ENCODE results near the gene AKAP13.

AKAP13 gene

DNA sequence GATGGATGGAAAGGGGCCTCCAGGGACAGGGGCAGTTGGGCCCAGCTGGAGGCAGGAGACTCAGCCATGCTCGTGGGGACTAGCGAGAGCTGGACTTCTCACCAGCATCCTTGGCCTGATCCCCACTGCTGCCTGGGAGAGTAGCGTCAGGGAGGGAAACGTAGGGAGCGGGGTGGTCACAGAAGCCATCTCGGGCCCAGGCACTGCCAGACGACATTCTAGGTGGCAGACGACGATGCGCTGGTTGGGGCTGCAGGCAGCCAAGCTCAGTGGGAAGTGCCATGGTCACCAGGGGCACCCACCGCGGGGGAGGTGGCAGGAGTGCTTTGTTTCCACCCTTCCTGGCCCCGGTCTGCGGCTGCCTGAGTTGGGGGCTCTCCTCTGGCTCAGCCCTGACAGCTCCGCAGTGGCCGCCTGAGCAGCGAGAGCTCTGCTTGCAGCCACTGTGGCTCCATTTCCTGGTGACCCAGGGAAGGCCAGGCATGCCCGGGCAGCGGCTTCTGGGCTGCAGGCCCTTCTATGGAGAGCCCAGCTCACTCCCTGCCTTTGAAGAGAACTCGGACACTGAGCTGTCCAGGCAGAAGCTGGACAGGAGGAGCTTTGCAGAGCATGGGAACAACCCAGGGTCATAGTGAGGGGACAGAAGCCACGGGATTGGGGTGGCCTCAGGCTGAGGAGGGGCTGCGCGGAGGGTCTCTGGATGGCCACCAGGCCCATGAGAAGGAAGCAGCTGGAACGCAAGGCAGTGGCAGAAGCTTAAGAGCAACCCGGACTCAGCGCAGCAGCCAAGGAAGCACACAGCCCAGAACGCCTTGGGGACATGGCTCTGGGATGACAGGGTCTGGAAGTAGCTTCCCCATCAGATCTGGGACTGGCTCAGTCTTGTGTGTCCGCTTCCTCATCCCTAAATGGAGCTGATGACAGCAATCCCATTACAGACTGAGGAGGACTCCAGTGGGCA is 383.6 kb downstream of the AKAP13 start:
- Histone ChIP-seq H2AFZ (ENCODE audit: low read depth, low read length) (no peak overlapping the region), H3K4me1 (ENCODE audit: insufficient read depth, low read length) (no peaks in the 10 kb centered on the region), H3K4me3 (ENCODE audit: low read length) (no peak overlapping the region), H3K27me3 (ENCODE audit: insufficient read depth, low read length) (no peaks in the 10 kb centered on the region), H3K36me3 (ENCODE audit: insufficient read depth, low read length) (peaks cover 65% of the 10 kb centered on the region), H3K9me3 (ENCODE audit: low read length) (peaks cover 13% of the 10 kb centered on the region)

GRCh38 chr15:85764649-85765277 is 384.4 kb downstream of the AKAP13 start:
- no peaks in the 10 kb centered on the region for H3K4me1 ChIP-seq (ENCODE audit: insufficient read depth, low read length)
- peaks cover 21% of the 10 kb centered on the region for H3K9me3 ChIP-seq (ENCODE audit: low read length)
- no peak overlapping the region for H3K4me3 ChIP-seq (ENCODE audit: low read length)
- no peaks in the 10 kb centered on the region for H3K27me3 ChIP-seq (ENCODE audit: insufficient read depth, low read length)
- no peak overlapping the region for H2AFZ ChIP-seq (ENCODE audit: low read depth, low read length)
- peaks cover 66% of the 10 kb centered on the region for H3K36me3 ChIP-seq (ENCODE audit: insufficient read depth, low read length)

DNA sequence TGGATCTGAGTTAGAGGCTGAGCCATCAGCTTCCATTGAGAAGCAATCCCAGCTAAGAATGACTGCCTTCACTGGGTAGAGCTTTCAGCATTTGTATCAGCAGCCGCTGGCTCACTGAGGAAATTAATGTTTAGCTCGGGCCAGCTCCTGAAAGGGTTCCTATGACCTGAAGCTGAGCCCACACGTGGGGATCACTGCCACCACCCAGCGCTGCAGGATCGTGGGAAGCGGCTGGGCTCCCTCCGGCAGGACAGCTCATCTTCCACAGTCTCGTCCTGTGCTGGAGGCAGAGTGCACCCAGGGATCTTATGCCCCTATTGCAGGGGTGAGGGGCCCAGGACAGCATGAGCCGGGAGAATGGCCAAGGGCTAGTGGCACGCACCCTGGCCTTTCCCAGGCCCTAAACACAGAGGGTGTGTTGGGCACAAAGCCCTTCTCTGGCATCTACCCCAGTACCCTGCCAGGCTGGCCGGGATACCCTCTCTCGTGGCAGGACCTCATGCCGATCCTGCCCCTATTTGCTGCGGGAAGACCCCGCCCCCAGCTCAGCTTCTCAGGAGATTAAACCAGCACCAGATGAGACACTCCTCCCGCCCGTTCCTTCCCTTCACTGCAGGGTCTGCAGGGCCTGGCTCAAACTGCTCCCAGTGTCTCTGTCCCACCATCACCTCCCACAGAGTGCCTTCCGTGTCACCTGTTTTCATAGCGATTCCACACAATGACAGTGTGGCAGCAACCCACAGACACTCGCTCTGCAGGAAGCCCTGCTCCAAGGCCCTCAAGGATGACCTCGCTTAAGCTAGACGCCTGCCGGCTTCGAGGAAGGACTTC is 385.8 kb downstream of the AKAP13 start:
- H3K9me3 ChIP-seq (ENCODE audit: low read length), result peaks cover 32% of the 10 kb centered on the region
- no peaks in the 10 kb centered on the region for H3K27me3 ChIP-seq (ENCODE audit: insufficient read depth, low read length)
- H2AFZ ChIP-seq (ENCODE audit: low read depth, low read length), result no peak overlapping the region
- no peak overlapping the region for H3K4me3 ChIP-seq (ENCODE audit: low read length)
- H3K4me1 ChIP-seq (ENCODE audit: insufficient read depth, low read length), result no peaks in the 10 kb centered on the region
- H3K36me3 ChIP-seq (ENCODE audit: insufficient read depth, low read length), result peaks cover 63% of the 10 kb centered on the region

DNA sequence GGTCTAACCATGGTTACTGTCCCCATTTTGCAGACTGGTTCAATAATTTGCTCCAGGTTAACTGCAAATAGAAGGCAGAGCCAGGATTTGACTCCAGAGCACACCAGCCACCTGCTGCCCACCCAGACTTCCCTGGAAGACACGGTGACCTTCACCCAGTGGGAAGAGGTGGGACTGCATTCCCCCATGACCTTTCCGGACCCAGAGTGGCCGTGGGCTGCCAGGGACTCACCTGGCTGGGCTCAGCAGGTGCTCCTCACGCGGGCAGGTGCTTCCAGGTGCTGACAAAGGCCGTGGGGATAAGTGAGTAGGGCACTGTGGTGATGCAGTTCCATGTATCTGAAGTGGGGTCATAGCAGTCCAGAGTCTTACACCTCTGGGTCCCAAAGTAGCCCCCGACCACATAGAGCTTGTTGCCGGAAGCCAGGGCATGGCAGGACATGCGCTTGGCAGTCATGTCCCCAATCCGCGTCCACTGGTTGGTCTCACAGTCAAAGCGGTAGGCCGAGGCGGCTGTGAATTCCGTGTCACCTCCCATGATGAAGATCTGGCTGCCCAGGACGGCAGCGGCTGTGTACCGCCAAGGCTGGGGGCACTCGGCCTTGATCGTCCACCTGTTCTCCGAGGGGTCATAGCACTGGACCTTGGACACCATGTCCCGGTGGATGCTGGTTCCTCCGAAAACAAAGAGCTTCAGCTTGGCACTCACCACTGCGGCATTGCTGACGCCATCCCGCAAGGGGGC is 387.6 kb downstream of the AKAP13 start:
- Histone ChIP-seq H3K4me3 (ENCODE audit: low read length) (no peak overlapping the region), H2AFZ (ENCODE audit: low read depth, low read length) (no peak overlapping the region), H3K27me3 (ENCODE audit: insufficient read depth, low read length) (no peaks in the 10 kb centered on the region), H3K4me1 (ENCODE audit: insufficient read depth, low read length) (no peaks in the 10 kb centered on the region), H3K36me3 (ENCODE audit: insufficient read depth, low read length) (peaks cover 46% of the 10 kb centered on the region), H3K9me3 (ENCODE audit: low read length) (peaks cover 32% of the 10 kb centered on the region)

DNA sequence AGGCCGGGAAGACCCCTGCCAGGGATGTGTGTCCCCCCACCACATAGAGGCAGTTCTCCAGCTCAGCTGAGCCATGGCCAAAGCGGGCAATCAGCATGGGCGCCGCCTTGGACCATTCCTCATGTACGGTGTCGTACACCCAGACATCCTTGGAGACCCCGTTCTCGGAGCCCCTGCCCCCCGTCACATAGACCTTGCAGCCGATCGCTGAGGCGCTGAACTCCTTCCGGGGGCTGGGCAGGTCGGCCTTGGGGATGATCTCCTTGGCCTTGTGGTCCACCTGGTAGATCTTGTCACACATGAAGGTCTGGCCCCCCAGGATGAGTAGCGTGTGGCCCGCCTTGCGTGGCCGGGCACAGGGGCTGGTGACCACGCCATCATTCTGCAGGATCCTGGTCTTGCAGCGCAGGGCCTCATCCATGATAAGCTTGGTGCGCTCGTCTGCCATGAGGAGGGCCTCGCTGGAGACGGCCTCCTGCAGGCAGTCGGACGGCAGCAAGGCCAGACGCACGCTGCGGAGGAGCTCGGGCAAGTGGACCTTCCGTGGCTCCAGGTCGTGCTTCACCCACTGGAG is 388.3 kb downstream of the AKAP13 start:
- Histone ChIP-seq H2AFZ (ENCODE audit: low read depth, low read length) (no peak overlapping the region), H3K27me3 (ENCODE audit: insufficient read depth, low read length) (no peaks in the 10 kb centered on the region), H3K36me3 (ENCODE audit: insufficient read depth, low read length) (peaks cover 39% of the 10 kb centered on the region), H3K4me3 (ENCODE audit: low read length) (no peak overlapping the region), H3K4me1 (ENCODE audit: insufficient read depth, low read length) (no peaks in the 10 kb centered on the region), H3K9me3 (ENCODE audit: low read length) (peaks cover 32% of the 10 kb centered on the region)

DNA sequence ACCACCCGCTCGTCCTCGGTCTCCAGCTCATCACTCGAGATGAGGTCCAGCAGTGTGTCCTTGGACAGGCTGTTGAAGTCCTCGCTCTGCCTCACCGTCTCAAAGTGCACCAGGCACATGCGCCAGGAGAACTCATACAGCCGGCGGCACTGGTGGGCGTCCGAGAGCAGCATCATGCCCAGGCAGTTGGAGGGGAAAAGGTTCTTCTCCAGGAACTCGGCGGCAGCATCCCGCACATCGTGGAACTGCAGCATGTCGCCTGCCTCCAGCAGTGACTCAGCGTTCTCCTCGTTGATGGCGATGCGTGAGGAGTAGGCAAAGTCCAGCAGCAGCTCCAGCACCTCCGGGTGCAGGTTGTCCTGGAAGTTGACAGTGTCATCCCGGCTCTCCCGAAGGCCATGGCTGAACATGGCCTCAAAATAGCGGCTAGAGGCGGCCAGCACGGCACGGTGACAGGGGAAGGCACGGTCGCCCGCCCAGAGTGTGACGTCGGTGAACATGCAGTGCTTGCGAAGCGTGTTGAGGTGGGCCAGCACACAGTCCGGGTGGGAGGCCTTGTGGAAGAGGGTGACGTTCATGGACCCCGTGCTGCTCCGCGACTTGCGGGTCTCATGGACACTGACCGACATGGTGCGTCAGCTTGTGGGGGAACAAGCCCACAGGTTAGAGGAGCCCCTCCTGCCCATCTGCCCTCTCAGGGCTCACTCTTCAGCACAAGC is 388.9 kb downstream of the AKAP13 start:
- H2AFZ ChIP-seq (ENCODE audit: low read depth, low read length), result no peak overlapping the region
- no peaks in the 10 kb centered on the region for H3K27me3 ChIP-seq (ENCODE audit: insufficient read depth, low read length)
- H3K36me3 ChIP-seq (ENCODE audit: insufficient read depth, low read length), result peaks cover 35% of the 10 kb centered on the region
- no peak overlapping the region for H3K4me3 ChIP-seq (ENCODE audit: low read length)
- H3K9me3 ChIP-seq (ENCODE audit: low read length), result peaks cover 35% of the 10 kb centered on the region
- no peaks in the 10 kb centered on the region for H3K4me1 ChIP-seq (ENCODE audit: insufficient read depth, low read length)

GRCh38 chr15:85770096-85771041 is 390.0 kb downstream of the AKAP13 start:
- H3K4me3 ChIP-seq (ENCODE audit: low read length), result no peak overlapping the region
- H3K27me3 ChIP-seq (ENCODE audit: insufficient read depth, low read length), result no peaks in the 10 kb centered on the region
- H3K9me3 ChIP-seq (ENCODE audit: low read length), result peaks cover 39% of the 10 kb centered on the region
- no peaks in the 10 kb centered on the region for H3K4me1 ChIP-seq (ENCODE audit: insufficient read depth, low read length)
- H2AFZ ChIP-seq (ENCODE audit: low read depth, low read length), result no peak overlapping the region
- H3K36me3 ChIP-seq (ENCODE audit: insufficient read depth, low read length), result peaks cover 35% of the 10 kb centered on the region

GRCh38 chr15:85771271-85771670 is 390.9 kb downstream of the AKAP13 start:
- peaks cover 35% of the 10 kb centered on the region for H3K36me3 ChIP-seq (ENCODE audit: insufficient read depth, low read length)
- H3K9me3 ChIP-seq (ENCODE audit: low read length), result peaks cover 42% of the 10 kb centered on the region
- H3K4me3 ChIP-seq (ENCODE audit: low read length), result no peak overlapping the region
- no peak overlapping the region for H2AFZ ChIP-seq (ENCODE audit: low read depth, low read length)
- no peaks in the 10 kb centered on the region for H3K27me3 ChIP-seq (ENCODE audit: insufficient read depth, low read length)
- no peaks in the 10 kb centered on the region for H3K4me1 ChIP-seq (ENCODE audit: insufficient read depth, low read length)

- Histone ChIP-seq H3K9me3 (ENCODE audit: low read length) (peaks cover 42% of the 10 kb centered on the region), H2AFZ (ENCODE audit: low read depth, low read length) (no peak overlapping the region), H3K27me3 (ENCODE audit: insufficient read depth, low read length) (no peaks in the 10 kb centered on the region), H3K4me3 (ENCODE audit: low read length) (no peak overlapping the region), H3K36me3 (ENCODE audit: insufficient read depth, low read length) (peaks cover 35% of the 10 kb centered on the region), H3K4me1 (ENCODE audit: insufficient read depth, low read length) (no peaks in the 10 kb centered on the region)
Observed at GRCh38 chr15:85771781-85772445, 391.5 kb downstream of the AKAP13 start.

GRCh38 chr15:85772668-85773067 is 392.3 kb downstream of the AKAP13 start:
- Histone ChIP-seq H3K9me3 (ENCODE audit: low read length) (peaks cover 42% of the 10 kb centered on the region), H3K36me3 (ENCODE audit: insufficient read depth, low read length) (peaks cover 31% of the 10 kb centered on the region), H3K4me1 (ENCODE audit: insufficient read depth, low read length) (no peaks in the 10 kb centered on the region), H3K4me3 (ENCODE audit: low read length) (no peak overlapping the region), H2AFZ (ENCODE audit: low read depth, low read length) (no peak overlapping the region), H3K27me3 (ENCODE audit: insufficient read depth, low read length) (no peaks in the 10 kb centered on the region)

DNA sequence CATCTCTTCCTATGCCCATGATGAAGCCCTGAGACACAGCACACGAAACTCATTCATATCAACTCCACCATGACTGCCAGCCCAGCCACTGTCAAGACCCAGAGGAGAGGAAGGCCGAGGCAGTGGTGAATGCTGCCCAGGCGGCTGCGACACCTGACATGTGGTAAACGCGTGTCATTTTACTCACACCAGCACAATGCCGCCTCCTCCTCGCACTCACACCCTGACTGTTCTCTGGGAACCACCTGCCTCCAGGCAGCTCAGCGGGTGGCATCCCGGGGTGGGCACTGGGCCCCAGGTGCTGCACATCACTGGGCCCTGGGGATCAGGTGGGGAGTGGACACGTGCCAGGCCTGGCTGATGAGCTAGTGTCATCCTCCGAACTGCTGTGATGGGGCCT is 392.8 kb downstream of the AKAP13 start:
- Histone ChIP-seq H3K4me1 (ENCODE audit: insufficient read depth, low read length) (no peaks in the 10 kb centered on the region), H2AFZ (ENCODE audit: low read depth, low read length) (no peak overlapping the region), H3K36me3 (ENCODE audit: insufficient read depth, low read length) (peaks cover 25% of the 10 kb centered on the region), H3K27me3 (ENCODE audit: insufficient read depth, low read length) (no peaks in the 10 kb centered on the region), H3K4me3 (ENCODE audit: low read length) (no peak overlapping the region), H3K9me3 (ENCODE audit: low read length) (peaks cover 38% of the 10 kb centered on the region)

All from neuron (in vitro differentiated cells).